HG02938 (cell line): ENCODE measurements around the gene RTL1.

ENCODE experiments used
- ATAC-seq: cut with Tn5 transposase; IDR thresholded peaks from one replicate; pipeline ENCODE4 v1.9.1; 2021; ENCODE audit warnings: mild to moderate bottlenecking, moderate library complexity; ENCODE audit not compliant: unreplicated experiment

The RTL1 gene

DNA sequence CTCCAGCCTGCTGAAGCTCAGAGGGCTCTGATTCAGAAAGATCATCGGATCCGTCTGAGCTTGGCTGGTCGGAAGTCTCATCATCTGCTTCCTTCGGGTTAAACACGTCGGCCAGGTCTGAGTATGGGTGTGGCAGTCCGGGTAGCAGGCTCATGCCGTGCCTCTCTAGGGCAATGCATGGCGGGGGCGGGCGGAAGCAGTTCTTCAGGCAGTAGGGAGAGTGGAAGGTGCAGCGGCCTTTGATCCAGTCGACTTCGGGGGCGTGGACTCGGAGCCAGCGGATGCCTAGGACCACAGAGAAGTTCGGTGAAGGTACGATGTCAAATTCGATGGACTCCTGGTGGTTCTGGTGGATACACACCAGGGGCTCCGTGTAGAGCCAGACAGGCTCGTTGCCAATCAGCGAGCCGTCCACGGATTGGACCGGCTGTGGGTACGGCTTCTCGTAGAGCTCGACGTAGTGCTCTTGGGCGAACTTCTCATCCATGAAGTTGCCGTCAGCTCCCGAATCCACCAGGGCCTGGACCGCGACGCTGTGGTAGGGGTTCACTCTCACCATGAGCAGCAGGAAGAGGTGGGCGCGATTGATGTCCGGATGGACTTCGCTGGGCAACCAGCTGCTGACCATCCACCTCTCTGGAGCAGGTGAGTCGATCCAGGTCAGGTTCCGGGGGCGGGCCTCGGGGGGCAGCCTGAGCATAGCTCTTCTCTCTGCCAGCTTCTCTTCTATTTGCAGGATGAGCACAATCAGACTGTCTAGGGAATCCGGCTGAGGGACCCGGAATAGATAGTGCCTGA is 20.3 kb downstream of the RTL1 start:
- ATAC-seq, result no peak

DNA sequence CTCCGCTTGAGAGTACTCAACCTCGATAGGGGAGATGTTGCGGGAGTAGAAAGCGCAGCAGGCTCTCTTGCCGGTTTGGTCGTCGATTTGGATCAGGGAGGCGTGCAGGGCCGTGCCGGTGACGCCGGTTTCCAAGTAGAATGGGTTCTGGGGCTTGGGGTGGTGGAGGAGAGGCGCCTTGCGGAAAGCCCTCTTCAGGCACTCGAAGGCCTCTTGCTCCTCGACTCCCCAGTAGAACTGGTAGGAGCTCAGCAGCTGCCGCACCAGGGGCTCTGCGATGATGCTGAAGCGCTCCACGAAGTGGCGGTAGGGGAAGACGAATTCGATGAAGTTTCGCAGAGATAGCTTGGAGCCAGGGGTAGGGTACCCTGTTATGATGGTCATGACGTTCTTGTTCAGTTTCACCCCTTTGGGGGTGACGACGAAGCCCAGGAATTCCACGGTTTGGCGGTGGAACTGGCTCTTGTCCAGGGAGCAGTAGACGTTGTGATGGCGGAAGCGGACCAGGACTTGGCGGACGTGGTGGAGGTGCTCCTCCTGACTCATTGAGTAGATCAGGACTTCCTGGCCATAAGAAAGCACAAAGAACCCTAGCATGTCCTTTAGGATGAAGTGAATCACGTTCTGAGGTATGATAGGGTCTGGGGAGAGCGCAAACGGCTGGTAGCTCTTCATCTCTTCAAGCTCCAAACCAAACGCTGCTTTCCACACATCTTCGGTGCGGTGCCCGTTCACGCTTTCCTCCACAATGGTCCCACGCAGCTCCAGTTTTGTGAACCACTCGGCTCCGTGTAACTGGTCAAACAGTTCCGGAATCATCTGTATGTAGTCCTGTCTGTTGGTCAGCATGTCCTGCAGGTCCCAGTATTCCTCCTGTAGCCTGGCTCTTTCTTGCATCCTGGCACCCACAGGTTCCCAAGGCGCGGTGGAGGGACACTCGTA is 21.2 kb downstream of the RTL1 start:
- no peak for ATAC-seq

DNA sequence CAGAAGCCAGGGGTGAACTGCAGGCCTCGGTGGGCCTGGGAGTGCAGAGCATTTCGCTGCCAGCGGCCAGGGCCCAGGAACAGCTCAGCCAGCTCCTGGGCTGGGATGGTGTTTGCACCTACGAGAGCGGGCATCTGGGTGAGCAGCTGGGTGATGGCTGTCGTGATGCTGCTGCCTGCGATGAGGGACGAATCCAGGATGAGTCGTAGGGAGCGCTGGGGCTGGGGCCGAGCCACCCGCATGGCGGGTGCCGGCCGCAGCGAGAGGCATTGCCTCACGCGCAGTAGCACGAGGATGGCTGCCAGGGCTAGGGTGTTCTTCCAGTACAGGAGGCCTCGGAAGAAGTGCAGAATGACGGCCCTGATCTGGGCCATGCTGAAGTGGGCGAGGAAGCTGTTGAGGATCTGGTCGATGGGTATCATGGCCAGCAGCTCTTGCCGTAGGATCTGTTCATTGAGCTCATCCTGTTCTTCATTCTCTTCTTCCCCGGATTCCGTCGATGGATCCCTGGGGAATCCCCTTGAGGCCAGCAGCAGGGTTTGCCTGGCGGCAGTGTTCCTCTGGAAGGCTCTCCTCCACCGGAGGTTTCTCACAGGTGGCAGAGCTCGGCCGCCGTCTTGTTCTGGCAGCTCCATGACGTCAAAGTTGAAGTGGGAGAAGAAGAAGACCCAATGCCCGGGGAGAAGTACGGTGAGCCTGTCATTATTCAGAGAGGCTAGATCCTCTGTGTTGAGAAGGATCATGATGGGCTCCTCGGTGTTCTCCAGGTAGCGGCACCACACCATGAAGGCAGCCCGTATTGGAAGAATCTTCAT is 22.1 kb downstream of the RTL1 start:
- ATAC-seq, result no peak

DNA sequence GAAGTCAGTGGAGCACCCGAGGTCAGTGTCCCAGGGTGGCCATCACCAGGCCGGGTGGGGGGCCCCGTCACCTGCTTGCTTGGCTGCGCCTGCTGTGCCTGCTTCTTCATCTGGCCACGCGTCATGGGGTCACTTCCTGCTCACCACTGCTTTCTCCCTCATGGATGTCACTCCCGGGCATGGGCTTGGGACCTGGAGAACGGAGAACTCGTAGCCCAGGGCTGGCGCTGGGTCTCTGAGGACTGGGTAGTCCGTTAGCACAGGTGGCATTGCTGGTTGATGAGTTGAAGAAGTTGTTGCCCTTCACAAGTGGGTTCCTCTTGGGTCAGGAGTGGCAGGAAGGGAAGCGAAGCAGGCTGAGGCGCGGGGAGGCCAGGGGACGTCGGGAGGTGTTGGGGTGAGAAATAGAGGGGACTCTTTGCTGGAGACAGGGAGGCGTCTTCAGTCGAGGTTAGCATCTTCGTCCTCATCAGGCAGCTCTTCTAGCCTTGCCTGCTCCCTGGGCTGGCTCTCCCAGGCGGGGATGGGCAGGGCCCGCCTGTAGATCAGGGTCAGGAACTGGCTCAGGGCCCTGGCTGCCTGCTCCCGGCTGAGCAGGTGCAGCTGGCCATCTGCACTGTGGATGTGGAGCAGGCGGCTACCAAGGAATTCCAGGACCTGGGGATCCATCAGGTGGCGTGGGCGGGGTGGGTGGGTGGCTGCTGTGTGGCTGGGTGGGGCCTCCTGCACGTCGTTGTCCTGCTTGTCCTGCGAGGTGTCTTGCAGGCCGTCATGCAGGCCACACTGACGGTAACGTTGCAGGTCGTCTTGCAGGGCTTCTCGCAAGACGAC is 23.0 kb downstream of the RTL1 start:
- ATAC-seq, result no peak

DNA sequence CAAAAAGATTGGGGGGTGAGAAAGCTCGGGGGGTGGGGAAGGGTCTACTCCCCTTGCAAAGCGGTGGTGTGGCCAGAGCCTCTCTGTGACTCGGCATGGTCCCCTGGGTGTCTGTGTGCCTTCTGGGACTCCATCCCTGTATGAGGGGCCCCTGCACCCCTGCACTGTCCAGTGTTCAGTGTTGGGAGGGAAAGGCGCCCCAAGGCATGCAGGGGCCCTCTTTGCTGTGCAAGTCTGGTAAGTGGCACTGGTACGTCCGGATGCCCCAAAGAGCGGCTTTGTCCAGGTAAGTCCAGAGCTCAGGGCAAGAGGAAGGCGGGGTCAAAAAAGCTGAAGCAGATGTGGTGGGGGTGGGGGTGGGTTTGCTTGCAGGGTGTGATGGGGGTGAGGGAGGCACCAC is 23.7 kb downstream of the RTL1 start:
- ATAC-seq, result no peak

DNA sequence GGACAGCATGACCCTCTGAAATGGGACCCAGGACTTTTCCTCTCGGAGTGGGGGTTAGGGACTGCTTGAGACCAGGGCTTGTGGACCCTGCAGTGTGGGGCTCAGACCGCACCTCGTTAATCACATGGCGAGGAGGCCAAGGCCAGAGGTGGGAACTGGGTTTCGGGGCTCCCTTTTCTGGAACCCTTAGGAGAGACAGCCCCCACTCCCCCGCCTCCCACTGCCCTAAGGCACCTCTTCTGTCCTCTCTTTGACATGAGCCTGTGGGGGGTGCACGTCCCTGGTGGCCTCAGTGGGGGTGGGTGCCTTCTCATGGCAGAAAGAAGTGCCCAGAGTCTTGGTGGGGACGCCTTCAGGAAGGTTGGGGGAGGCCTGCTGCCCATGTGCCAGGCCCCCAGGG is 24.3 kb downstream of the RTL1 start:
- ATAC-seq, result no peak

DNA sequence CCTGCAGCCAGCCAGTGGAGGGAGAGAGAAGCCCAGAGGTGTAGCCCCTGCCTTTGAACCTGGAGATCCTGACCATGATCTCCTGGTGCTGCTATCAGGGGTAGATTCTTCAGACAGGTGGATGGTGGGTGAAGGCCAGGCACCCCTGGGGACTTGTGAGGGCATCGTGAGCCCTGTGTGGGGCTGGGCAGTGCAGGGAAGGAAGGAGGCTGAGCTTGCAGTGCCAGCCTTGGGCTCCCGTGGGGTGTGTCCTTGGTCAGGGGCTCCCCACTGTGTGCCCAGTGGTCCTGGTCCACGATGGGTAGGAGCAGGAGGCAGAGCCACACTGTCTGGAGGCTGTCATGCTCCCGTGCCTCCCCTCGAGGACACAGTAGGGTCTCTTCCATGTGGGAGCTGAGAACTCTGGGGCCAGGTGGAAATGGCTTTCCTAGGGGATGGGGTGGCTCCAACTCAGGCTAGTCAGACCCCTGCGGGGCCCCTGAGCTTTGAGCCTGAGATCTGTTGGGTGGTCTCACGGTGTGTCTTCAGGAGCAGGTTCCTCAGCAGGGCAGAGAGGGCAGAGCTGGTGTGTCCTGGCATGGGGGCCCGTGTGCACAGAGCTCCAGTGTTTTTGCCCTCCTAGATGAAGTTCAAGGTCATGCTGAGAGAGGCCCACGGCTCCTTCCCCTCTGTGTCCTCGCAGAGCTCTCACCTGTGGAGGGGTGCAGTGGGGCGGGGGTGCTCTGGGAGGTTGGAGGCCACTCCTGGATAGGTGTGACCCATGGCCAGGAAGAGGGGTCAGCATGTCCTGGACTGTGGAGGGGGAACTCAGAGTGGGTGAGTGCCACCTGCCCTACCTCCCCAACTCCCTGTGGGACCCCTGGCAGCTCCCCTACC is 25.0 kb downstream of the RTL1 start:
- no peak for ATAC-seq

DNA sequence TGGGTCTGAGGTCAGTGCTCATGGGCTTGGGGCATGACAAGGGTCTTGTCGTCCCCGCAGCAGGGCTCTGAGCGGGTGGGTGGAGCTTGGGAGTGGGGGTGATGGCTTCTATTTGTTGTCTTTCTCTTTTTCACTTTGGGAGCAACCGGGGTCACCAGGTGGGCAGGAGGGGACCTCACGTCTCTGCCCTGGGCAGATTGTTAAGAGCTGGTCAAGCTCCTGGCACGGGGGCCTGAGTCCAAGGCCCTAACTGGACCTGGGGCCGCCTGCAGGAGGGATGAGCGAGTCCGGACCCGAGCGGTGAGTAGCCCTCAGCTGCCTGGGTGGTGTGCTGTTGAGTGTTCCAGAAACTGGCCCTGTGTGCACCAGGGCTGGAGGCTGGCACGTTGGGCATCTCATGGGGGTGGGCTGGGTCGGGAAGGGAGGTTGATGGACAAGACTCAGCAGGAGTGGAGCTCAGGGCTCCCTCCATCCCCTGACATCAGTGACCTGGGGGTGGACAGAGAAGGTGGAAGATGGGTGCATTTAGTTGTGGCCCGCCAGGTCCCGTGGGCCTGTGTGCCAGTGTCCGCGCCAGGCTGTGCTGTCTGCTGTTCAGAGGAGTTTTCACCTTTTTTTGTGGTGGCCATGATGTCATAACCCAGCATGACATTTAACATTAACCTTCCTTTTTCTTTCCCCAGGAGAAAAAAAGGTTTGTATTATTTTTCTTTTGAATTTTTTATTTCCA is 27.5 kb downstream of the RTL1 start:
- ATAC-seq, result no peak

DNA sequence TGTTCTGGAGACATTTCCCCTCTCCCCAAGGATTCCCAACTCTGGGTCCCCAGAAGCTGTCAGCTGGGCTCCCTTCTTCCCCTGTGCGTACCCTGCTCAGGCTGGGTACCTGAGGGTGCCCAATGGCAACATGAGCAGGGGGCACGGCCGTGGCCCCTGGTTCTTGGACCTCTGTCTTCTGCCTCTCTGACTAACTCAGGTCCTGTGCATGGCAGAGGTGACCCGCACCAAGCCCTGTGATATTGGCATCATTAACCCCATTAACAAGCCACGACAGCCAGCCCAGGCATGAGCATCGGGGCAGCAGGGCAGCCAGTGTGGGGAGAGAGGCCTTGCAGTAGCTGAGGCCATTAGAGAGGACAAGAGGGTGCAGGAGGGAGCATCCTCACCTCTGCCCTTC is 28.4 kb downstream of the RTL1 start:
- no peak for ATAC-seq

DNA sequence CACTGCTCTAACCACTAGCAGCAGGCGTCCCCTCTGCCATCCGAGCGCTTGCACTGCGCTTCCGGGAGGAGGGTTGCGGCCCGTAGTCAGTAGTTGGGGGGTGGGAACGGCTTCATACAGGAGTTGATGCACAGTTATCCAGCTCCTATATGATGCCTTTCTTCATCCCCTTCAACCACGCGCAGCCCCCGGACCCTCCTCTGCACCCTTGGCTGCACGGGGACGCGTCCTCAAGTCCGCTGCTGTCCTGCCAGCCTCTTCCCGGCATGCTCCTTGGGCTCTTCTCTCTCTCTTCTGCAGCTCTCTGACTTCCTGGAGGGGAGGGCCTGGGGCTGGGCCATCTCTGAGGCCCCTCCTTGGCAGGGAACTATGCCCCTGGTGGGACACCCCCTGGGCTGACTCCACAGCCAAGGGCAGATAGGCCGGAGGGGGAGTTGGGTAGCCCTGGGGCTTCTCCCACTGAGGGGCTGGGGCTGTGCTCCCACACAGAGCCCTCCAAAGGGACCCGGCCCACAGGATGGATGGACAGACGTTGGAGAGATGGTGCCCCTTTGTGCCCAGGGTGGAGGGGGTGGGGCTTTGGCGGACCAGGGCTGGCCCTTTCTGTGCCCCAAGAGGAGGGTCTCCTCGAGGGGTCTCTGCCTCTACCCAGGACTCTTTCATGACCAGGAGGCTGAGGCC is 29.0 kb downstream of the RTL1 start:
- no peak for ATAC-seq

DNA sequence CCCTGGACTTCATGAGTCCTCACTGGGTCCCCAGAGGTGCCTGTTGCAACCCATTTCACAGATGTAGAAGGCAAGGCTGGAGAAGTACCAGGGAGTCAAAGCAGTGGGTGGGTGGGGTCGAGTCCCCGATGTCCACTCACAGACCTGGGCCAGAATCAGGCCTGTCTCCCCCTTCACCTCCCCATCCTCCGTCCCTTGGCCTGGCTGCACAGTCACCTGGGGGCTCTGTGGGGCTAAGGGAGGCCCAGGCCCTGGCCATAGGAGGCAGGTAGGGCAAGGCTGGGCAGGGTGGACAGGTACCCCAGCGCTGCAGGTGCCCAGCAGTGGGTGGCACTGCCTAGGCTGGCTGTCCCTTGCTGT is 29.5 kb downstream of the RTL1 start:
- no peak for ATAC-seq

DNA sequence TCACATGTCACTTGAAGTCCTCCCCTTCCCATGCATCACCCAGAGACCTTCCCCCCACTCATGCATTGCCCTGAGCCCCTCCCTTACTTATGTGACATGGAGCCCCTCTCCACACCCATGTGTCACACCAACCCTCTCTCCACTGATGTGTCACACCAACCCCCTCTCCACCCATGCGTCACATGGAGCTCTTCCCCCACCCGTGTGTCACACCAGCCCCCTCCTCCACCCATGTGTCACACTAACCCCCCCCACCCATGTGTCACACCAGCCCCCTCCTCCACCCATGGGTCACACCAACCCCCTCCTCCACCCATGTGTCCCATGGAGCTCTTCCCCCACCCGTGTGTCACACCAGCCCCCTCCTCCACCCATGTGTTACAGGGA is 30.4 kb downstream of the RTL1 start:
- no peak for ATAC-seq

DNA sequence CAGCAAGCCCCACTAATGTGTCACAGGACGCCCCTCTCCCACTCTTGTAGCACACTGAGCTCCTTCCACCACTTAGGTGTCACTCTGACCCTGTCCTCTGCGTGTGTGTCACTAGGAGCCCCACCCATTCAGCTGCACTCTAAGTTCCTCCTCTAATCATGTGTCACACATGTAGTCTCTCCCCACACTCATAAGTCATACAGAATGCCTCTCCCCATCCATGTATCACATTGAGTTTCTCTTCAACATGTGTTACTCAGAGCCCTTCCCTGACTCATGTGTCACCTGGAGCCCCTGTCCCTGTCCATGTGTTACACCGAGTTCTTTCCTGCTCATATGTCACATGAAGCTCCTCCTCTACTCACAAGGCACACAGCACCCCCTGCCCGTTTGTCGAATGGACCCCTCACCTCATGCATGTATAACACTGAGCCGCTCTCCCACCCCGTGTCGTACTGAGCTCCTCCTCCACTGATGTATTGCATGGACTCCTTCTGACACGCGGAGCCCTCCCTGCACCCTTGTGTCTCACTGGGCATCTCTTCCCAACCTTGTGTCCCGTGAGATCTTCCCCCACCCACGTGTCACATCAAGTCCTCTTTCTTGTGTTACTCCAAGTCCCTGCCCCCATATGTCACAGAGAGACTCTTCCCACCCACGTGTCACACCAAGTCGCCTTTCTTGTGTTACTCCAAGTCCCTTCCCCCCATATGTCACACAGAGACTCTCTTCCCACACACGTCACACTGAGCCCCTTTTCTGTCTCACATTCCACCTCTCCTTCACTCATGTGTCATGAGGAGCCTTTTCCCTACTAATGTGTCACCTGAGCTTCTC is 31.0 kb downstream of the RTL1 start:
- ATAC-seq, result no peak

DNA sequence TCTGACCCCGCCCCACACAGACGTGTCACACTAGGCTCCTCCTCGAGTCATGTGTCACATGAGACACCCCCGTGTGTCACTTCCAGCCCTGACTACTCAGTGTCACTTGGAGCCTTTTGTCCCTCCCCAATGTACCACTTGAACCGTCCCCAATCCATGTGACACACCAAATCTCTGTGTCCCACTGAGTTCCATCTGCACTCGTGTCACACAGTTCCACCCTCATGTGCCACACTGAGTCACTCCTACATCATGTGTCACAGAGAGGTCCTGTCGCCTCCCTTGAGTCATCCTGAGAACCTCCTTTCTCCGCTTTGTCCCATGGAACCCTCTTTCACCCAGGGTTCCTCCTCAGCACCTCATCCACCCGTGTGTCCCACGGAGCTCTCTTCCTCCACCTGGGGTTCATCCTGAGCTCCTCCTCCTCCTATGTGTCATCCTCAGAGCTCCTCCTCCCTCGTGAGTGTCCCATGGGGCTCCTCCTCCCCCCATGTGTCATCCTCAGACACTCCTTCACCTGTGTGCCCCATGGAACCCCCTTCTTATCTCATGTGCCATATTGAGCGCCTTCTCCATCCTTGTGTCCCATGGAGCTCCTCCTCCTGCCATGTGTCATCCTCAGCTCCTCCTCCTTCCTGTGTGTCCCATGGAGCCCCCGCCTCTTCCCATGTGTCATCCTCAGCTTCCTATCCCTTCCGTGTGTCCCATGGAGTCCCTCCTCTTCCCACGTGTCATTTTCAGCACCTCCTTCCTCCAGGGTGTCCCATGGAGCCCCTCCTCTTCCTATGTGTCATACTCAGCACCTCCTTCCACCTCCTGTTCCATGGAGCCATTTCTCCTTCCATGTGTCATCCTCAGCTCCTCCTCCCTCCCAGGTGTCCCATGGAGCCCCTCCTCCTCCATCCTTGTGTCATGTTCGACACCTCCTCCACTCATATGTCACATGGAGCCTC is 32.0 kb downstream of the RTL1 start:
- ATAC-seq, result no peak

DNA sequence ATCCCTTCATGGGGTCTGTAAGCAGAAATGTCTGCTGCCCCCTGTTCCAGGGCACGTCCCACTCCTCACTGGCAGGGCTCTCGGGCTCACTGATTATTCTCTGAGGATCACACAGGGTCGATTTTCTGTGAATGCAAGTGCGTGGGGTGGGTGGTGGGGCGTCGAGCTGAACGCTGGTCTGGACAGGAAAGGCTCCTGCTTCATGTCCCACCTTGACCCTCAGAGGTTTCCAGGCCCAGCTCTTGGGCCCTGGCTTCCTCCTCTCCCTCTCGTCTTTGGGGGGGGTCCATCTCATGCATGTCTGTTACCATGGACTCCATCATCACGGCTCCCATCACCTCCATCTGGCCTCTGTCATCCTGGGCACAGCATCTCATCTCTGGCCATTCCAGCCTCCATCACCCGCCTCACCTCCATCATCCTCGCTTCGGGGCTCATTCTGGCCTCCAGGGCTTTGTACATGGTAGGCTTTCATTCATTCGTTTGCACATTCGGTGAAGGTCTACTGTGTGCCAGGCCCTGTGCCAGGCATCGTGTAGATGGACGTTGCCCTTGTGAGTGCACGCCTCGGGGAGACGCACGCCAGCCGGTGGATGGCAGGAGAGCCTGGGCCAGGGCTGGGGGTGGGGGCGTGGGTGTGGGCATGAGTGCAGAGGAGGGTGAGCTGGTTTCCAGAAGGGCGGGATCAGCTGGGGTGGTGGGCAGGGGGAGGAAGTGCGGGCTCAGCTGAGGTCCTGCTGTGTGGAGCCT is 34.7 kb downstream of the RTL1 start:
- ATAC-seq, result no peak
